Activated B cell treated with CpG ODN at 0.5 μM for 24 hours (primary cell): ENCODE results near the gene BSDC1. TPM values are rescaled to one million over a fixed set of nuclear protein-coding genes. Genes with fewer than 3 reads are reported as not detected.
"Not testable (repeated sequence)": the region's sequence is repeated elsewhere in the genome, so short reads cannot be mapped to it uniquely, and the experiment has no call there.

Experiments used
- ATAC-seq: fragments of 200-7000 bp; cut with Tn5 transposase; one replicate; pipeline ENCODE4 v1.10.0; 2021; ENCODE audit warnings: low read depth, mild to moderate bottlenecking, moderate library complexity
- CTCF ChIA-PET: fragments of 350-600 bp; sonication (Branson Sonifier 250); formaldehyde crosslinking; loops from one replicate; lab custom pipeline; 2021; ENCODE audit warnings: antibody characterized with exemption; lab: Charles Lee
- POLR2A ChIA-PET: fragments of 350-600 bp; sonication (Branson Sonifier 250); formaldehyde crosslinking; loops from one replicate; lab custom pipeline; 2021; ENCODE audit warnings: antibody characterized with exemption; lab: Charles Lee
- DNase-seq: peaks from one replicate; pipeline ENCODE4 v3.0.0; 2022
- H3K27ac Mint-ChIP-seq: one replicate; pipeline ENCODE4 v1.8.0; 2020; ENCODE audit warnings: mixed read lengths
- H3K27me3 Mint-ChIP-seq: one replicate; pipeline ENCODE4 v1.8.0; 2021; ENCODE audit warnings: mixed read lengths
- H3K36me3 Mint-ChIP-seq: one replicate; pipeline ENCODE4 v1.8.0; 2021; ENCODE audit warnings: low read depth, mixed read lengths
- H3K4me1 Mint-ChIP-seq: one replicate; pipeline ENCODE4 v1.8.0; 2021; ENCODE audit warnings: mixed read lengths
- H3K4me3 Mint-ChIP-seq: one replicate; pipeline ENCODE4 v1.8.0; 2020; ENCODE audit warnings: mild to moderate bottlenecking, mixed read lengths
- H3K9me3 Mint-ChIP-seq: one replicate; pipeline ENCODE4 v1.8.0; 2020; ENCODE audit warnings: mixed read lengths
- CTCF ChIP-seq: fragments of 200-600 bp; IDR thresholded peaks from one replicate; pipeline ENCODE4 v1.8.0; 2022; ENCODE audit warnings: antibody characterized with exemption, mild to moderate bottlenecking
- intact Hi-C: fragments of 100-400 bp; cut with micrococcal nuclease; formaldehyde crosslinking; loops from one replicate; pipeline ENCODE4 v1.15.1; 2024
- total RNA-seq: library from RNA; stranded (reverse); gene quantifications from 2 replicates; pipeline ENCODE4 v1.2.3, GENCODE V29; 2022

BSDC1 gene
- total RNA-seq, 1 donor from 2014 or later: 72.2 TPM

- TF ChIP-seq CTCF: no peak
- H3K36me3 Mint-ChIP-seq: no peaks in the 10 kb centered on the region
Measured at GRCh38 chr1:32404946-32405345, 10.7 kb upstream of the BSDC1 start.

DNA sequence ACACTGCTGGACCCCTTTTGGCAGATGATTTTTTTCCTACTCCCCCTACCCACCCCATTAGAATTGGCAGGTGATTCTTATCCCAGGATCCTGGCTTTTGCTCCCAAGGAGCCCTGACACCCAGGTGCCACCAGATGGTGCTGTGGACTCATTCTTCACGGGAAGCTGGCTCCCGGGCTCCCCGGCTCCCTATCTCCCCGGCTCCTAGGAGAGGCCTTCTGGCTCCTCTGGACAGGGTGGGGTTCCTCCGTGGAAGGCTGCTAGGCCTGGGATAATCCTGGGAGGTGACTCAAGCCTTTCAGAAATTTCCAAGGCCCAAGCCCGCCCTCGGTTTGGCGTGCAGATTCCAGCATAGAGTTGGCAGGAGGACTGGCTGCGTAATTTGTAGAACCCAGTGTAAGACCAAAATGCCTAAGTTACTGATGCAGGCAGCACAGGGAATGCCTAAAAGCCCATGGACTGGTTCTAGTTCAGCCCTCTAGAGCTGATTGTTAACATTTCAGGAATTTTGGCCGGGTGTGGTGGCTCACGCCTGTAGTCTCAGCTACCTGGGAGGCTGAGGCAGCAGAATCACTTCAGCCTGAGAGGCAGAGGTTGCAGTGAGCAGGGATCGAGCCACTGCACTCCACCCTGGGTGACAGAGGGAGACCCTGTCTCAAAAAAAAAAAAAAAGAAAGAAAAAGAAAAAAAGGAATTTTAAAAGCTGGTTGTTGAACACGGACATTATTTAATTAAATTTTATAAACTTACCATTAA is 6.8 kb upstream of the BSDC1 start:
- Mint-ChIP-seq H3K27ac (no peak overlapping the region), H3K4me1 (peaks cover 4% of the 10 kb centered on the region), H3K9me3 (no peaks in the 10 kb centered on the region), H3K27me3 (no peaks in the 10 kb centered on the region), H3K36me3 (no peaks in the 10 kb centered on the region), H3K4me3 (no peak overlapping the region)
- DNase-seq (peak; percentile 51), ATAC-seq (peak; percentile 83)
- CTCF ChIA-PET: interaction anchor here (0.6 to 2.7 kb wide), 23 partner anchors 10 to 845 kb away, joined by 3 to 40 read pairs (median 4); partner anchors contain the start of gene MARCKSL1
- POLR2A ChIA-PET: interaction anchor here (0.5 to 0.8 kb wide), 4 partner anchors 35 to 348 kb away, joined by 3 to 5 read pairs (median 3); partner anchors contain the start of genes EIF3I, MARCKSL1 and TMEM234
- intact Hi-C loops: loop anchor here (1.0 to 2.0 kb wide), 3 partner anchors 14 to 471 kb away; no protein-coding TSS in a partner anchor
- peak; percentile 53 for TF ChIP-seq CTCF

More at GRCh38 chr1:32404946-32405345, 10.7 kb upstream of the BSDC1 start:
- H3K4me1 Mint-ChIP-seq: peaks cover 4% of the 10 kb centered on the region
- H3K4me3 Mint-ChIP-seq: no peak overlapping the region
- no peak for ATAC-seq
- intact Hi-C loops: no loop called here
- no peak for DNase-seq
- no peak overlapping the region for H3K27ac Mint-ChIP-seq
- ChIA-PET CTCF (interaction anchor here (0.6 to 0.8 kb wide), 2 partner anchors 23 to 151 kb away, joined by 3 read pairs; no protein-coding TSS in a partner anchor), POLR2A (interaction anchor here (0.6 to 1.2 kb wide), 6 partner anchors 10 to 1450 kb away, joined by 5 to 20 read pairs (median 8); partner anchors contain the start of gene KPNA6)
- H3K27me3 Mint-ChIP-seq: no peaks in the 10 kb centered on the region
- no peaks in the 10 kb centered on the region for H3K9me3 Mint-ChIP-seq

GRCh38 chr1:32399843-32400242 is 5.6 kb upstream of the BSDC1 start:
- DNase-seq: no peak
- no peak overlapping the region for H3K4me3 Mint-ChIP-seq

DNA sequence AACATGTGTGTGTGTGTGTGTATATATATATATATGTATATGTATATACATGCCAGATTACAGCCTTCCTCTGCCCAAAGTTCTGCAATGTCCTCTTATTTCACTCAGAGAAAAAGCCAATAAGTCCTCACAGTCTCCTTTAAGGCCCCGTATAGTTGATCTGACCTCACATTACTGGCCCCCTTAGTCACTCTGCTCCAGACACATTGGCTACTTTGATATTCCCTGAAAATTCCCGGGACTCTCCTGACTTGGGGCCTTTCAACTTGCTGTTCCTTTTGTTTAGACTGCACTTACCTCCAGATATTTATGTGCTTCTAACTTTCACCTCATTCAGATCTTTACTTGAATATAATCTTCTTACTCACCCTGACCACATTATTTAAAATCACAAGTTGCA is 4.2 kb upstream of the BSDC1 start:
- no peak for ATAC-seq
- POLR2A ChIA-PET: no interaction called here
- H3K4me3 Mint-ChIP-seq: no peak overlapping the region
- no peaks in the 10 kb centered on the region for H3K9me3 Mint-ChIP-seq
- H3K27ac Mint-ChIP-seq: no peak overlapping the region
- no peaks in the 10 kb centered on the region for H3K27me3 Mint-ChIP-seq
- TF ChIP-seq CTCF: no peak
- peaks cover 20% of the 10 kb centered on the region for H3K4me1 Mint-ChIP-seq
- peaks cover 6% of the 10 kb centered on the region for H3K36me3 Mint-ChIP-seq
- intact Hi-C loops: no loop called here
- CTCF ChIA-PET: interaction anchor here (0.6 kb wide), 1 partner anchor 189 kb away, joined by 3 read pairs; no protein-coding TSS in a partner anchor
- DNase-seq: no peak

More at GRCh38 chr1:32399843-32400242, 5.6 kb upstream of the BSDC1 start:
- no peak for TF ChIP-seq CTCF
- Mint-ChIP-seq H3K27ac (no peak overlapping the region), H3K9me3 (no peaks in the 10 kb centered on the region), H3K36me3 (no peaks in the 10 kb centered on the region), H3K4me1 (peaks cover 7% of the 10 kb centered on the region), H3K27me3 (no peaks in the 10 kb centered on the region)
- ChIA-PET POLR2A (interaction anchor here (0.6 kb wide), 1 partner anchor 64 kb away, joined by 4 read pairs; the partner anchor contains the start of gene MARCKSL1), CTCF (interaction anchor here (0.6 to 2.7 kb wide), 9 partner anchors 12 to 376 kb away, joined by 3 to 40 read pairs (median 6); partner anchors contain the start of gene MARCKSL1)
- no peak for ATAC-seq
- intact Hi-C loops: loop anchor here (2.0 kb wide), 1 partner anchor 15 kb away; no protein-coding TSS in a partner anchor

DNA sequence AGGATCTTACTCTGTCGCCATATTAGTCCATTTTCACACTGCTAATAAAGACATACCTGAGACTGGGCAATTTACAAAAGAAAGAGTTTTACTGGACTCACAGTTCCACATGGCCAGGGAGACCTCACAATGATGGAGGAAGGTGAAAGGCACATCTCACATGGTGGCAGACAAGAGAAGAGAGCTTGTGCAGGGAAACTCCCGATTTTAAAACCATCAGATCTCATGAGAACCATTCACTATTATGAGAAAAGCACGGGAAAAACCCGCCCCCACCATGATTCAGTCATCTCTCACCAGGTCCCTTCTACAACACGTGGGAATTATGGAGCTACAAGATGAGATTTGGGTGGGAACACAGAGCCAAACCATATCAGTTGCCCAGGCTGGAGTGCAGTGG is 2.3 kb upstream of the BSDC1 start:
- POLR2A ChIA-PET: interaction anchor here (0.7 kb wide), 1 partner anchor 46 kb away, joined by 4 read pairs; no protein-coding TSS in a partner anchor
- H3K9me3 Mint-ChIP-seq, CTCF ChIA-PET, DNase-seq, ATAC-seq, intact Hi-C loops, H3K4me3 Mint-ChIP-seq, H3K27ac Mint-ChIP-seq, H3K27me3 Mint-ChIP-seq: not testable (repeated sequence)
- peaks cover 13% of the 10 kb centered on the region for H3K36me3 Mint-ChIP-seq
- peaks cover 31% of the 10 kb centered on the region for H3K4me1 Mint-ChIP-seq
